Omental fat pad (tissue), 4 donors: Measurements from ENCODE around the gene DENND5B. TPM values are rescaled to one million over a fixed set of nuclear protein-coding genes. Genes with fewer than 3 reads are reported as not detected.
A peak's percentile ranks its signal among the peaks of the same experiment; 100 is the strongest.

Experiments used
- ATAC-seq: fragments of 150-250 bp; one replicate; pipeline ENCODE4 v1.9.1; 2016; ENCODE audit warnings: mild to moderate bottlenecking, moderate library complexity; ENCODE audit not compliant: low FRiP score
- DNase-seq: peaks from one replicate; pipeline ENCODE4 v3.0.0-alpha.2; 2019; ENCODE audit warnings: low spot score
- CTCF ChIP-seq, 3 donors: fragments of 450-650 bp; IDR thresholded peaks; one replicate each; pipeline ENCODE4 v1.5.1; 2016 to 2017; ENCODE audit warnings: antibody characterized with exemption in 3 of 3, mild to moderate bottlenecking in 3 of 3, moderate library complexity in 2 of 3
- total RNA-seq, 4 donors: library from RNA; depleted of rRNA; stranded (reverse); fragments of >200 nt; gene quantifications; one replicate each; pipeline ENCODE4 v1.1.0, GENCODE V29; 2016

Gene DENND5B
- total RNA-seq, 4 donors from 2014 or later = 9.1 to 17.1 (median 15.8) TPM

- ATAC-seq (no peak), DNase-seq (no peak)
- TF ChIP-seq CTCF (IDR thresholded peaks at IDR 0.05) = no peak
These were observed 96.5 kb downstream of the DENND5B start for GRCh38 chr12:31494455-31494854.

- no peak for DNase-seq
- no peak for TF ChIP-seq CTCF (IDR thresholded peaks at IDR 0.05)
- ATAC-seq = no peak
These were observed 98.2 kb downstream of the DENND5B start for GRCh38 chr12:31492599-31493196.

- no peak for TF ChIP-seq CTCF (IDR thresholded peaks at IDR 0.05)
- DNase-seq (no peak), ATAC-seq (peak; percentile 69)
These were observed 98.9 kb downstream of the DENND5B start for GRCh38 chr12:31491841-31492598.

GRCh38 chr12:31491241-31491794, 99.6 kb downstream of the DENND5B start:
- DNase-seq (no peak), ATAC-seq (no peak)
- TF ChIP-seq CTCF (IDR thresholded peaks at IDR 0.05) = no peak

- no peak for TF ChIP-seq CTCF (IDR thresholded peaks at IDR 0.05)
- DNase-seq (no peak), ATAC-seq (no peak)
These were observed 102.1 kb downstream of the DENND5B start for GRCh38 chr12:31488737-31489338.

GRCh38 chr12:31485571-31485970, 105.4 kb downstream of the DENND5B start:
- DNase-seq (no peak), ATAC-seq (no peak)
- no peak for TF ChIP-seq CTCF (IDR thresholded peaks at IDR 0.05)
